ENCODE results near the gene FCHSD2.

FCHSD2 gene

GRCh38 chr11:73058989-73059674, 83.0 kb downstream of the FCHSD2 start:
- DNase-seq (ENCODE audit: insufficient read length, low spot score): no peak
- no peak for FAIRE-seq
- no peak for TF ChIP-seq CTCF (IDR thresholded peaks at IDR 0.05; ENCODE audit: insufficient read depth, missing control alignments)

GRCh38 chr11:73055655-73056354, 86.3 kb downstream of the FCHSD2 start:
- DNase-seq (ENCODE audit: insufficient read length, low spot score) (no peak), FAIRE-seq (no peak)
- TF ChIP-seq CTCF (IDR thresholded peaks at IDR 0.05; ENCODE audit: insufficient read depth, missing control alignments): no peak

- FAIRE-seq (no peak), DNase-seq (ENCODE audit: insufficient read length, low spot score) (no peak)
- TF ChIP-seq CTCF (IDR thresholded peaks at IDR 0.05; ENCODE audit: insufficient read depth, missing control alignments): no peak
These were observed 87.1 kb downstream of the FCHSD2 start for GRCh38 chr11:73055002-73055401.

- DNase-seq (ENCODE audit: insufficient read length, low spot score): no peak
- no peak for FAIRE-seq
- no peak for TF ChIP-seq CTCF (IDR thresholded peaks at IDR 0.05; ENCODE audit: insufficient read depth, missing control alignments)
These were observed 88.2 kb downstream of the FCHSD2 start for GRCh38 chr11:73053964-73054363.

GRCh38 chr11:73048446-73048845, 93.7 kb downstream of the FCHSD2 start:
- FAIRE-seq (no peak), DNase-seq (ENCODE audit: insufficient read length, low spot score) (no peak)
- no peak for TF ChIP-seq CTCF (IDR thresholded peaks at IDR 0.05; ENCODE audit: insufficient read depth, missing control alignments)

DNA sequence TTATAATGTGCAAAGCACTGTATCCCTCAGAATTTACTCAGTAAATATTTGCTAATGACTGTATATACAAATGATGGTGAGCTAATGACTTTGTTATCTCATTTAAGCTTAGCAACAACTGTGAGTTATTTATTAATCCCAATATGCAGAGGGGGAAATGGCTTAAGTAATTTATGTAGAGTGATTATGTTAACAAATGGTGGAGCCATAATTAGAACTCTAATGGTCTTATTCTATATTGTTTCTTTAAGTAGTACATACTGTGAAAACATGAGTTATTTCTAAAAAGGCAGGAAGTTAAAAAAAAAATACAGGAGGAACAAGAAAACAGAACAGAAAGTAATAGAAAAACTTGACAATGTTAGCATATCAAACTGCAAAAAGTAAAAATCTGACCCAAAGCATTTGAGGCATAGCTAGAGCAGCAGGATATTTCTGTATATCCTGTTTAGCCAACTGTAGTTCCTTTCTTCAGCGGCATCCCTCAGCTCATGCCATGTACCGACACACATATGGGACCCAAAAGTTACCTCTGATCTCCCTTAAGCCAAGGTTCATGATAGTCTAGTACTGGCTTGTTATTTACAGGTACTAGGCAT, 94.2 kb downstream of the FCHSD2 start:
- FAIRE-seq: no peak
- no peak for TF ChIP-seq CTCF (IDR thresholded peaks at IDR 0.05; ENCODE audit: insufficient read depth, missing control alignments)
- DNase-seq (ENCODE audit: insufficient read length, low spot score): no peak

- FAIRE-seq: no peak
- no peak for TF ChIP-seq CTCF (IDR thresholded peaks at IDR 0.05; ENCODE audit: insufficient read depth, missing control alignments)
- DNase-seq (ENCODE audit: insufficient read length, low spot score): no peak
These were observed 102.1 kb downstream of the FCHSD2 start for GRCh38 chr11:73040046-73040445.
